GM12878 (cell line): ENCODE measurements around the gene AGBL4. TPM values are rescaled to one million over a fixed set of nuclear protein-coding genes. Genes with fewer than 3 reads are reported as not detected.

Source experiments
- ATAC-seq: fragments of 200-7000 bp; cut with Tn5 transposase; 3 replicates; pipeline ENCODE4 v1.9.1; 2020; ENCODE audit warnings: mild to moderate bottlenecking, moderate library complexity
- BruUV-seq: library from RNA; stranded (reverse); fragments of 400-500 nt; replicated peaks from 2 replicates; lab custom pipeline; 2021; lab: Mats Ljungman, UMichigan
- CTCF ChIA-PET: fragments of 300-600 bp; sonication (Branson Sonifier 250); formaldehyde crosslinking; extraction: SDS; loops from one replicate; lab custom pipeline; 2021; ENCODE audit warnings: inconsistent platforms; lab: Yijun Ruan, JAX
- POLR2A ChIA-PET: fragments of 350-600 bp; formaldehyde crosslinking; extraction: SDS; loops from one replicate; lab custom pipeline; 2021; ENCODE audit warnings: inconsistent platforms; lab: Charles Lee
- RAD21 ChIA-PET: fragments of 300-600 bp; sonication (Branson Sonifier 250); formaldehyde crosslinking; loops from one replicate; lab custom pipeline; 2023; ENCODE audit warnings: antibody characterized with exemption; ENCODE audit not compliant: unreplicated experiment; lab: Charles Lee
- SMC1A ChIA-PET: fragments of 300-600 bp; sonication (Branson Sonifier 250); formaldehyde crosslinking; loops from one replicate; lab custom pipeline; 2023; ENCODE audit not compliant: unreplicated experiment, uncharacterized antibody; lab: Charles Lee
- DNase-seq: peaks from one replicate; pipeline ENCODE4 v3.0.0-alpha.2; 2011; ENCODE audit warnings: low read depth, low spot score
- FAIRE-seq: peaks from 3 replicates; lab custom pipeline; 2011; peaks lifted over from hg19 to GRCh38; lab: Jason Lieb, UNC
- H2AFZ ChIP-seq: 2 replicates; pipeline ENCODE4 v1.6.0; 2011; ENCODE audit warnings: low read depth, low read length, control low read depth; ENCODE audit not compliant: control insufficient read depth
- H3K27ac ChIP-seq: 2 replicates; pipeline ENCODE4 v1.5.1; 2011; ENCODE audit warnings: control low read depth; ENCODE audit not compliant: control insufficient read depth, insufficient read depth
- H3K27me3 ChIP-seq, 2 experiments: replicated peaks in 1 of 2; 2 replicates each; pipeline versions ENCODE4 v1.6.0 to v1.6.1; 2011; ENCODE audit warnings: low read length in 1 of 2; ENCODE audit not compliant: control insufficient read depth in 2 of 2, insufficient read depth in 2 of 2
- H3K36me3 ChIP-seq, 2 experiments: 2 replicates each; pipeline ENCODE4 v1.5.1; 2011; ENCODE audit warnings: low read length in 1 of 2; ENCODE audit not compliant: control insufficient read depth in 2 of 2, insufficient read depth in 2 of 2
- H3K4me1 ChIP-seq: 2 replicates; pipeline ENCODE4 v1.6.1; 2011; ENCODE audit warnings: mild to moderate bottlenecking, low read length, moderate library complexity, mixed read lengths; ENCODE audit not compliant: control insufficient read depth, insufficient read depth
- H3K4me2 ChIP-seq: 2 replicates; pipeline ENCODE4 v1.6.0; 2011; ENCODE audit warnings: control low read depth; ENCODE audit not compliant: control insufficient read depth, insufficient read depth
- H3K4me3 ChIP-seq: fragments of 200-600 bp; sonication (generic); 2 replicates; pipeline ENCODE4 v1.5.1; 2016
- H3K79me2 ChIP-seq: 2 replicates; pipeline ENCODE4 v1.6.0; 2011; ENCODE audit warnings: low read length; ENCODE audit not compliant: control insufficient read depth, insufficient read depth
- H3K9ac ChIP-seq: 2 replicates; pipeline ENCODE4 v1.8.0; 2011; ENCODE audit warnings: low read length, control low read depth, mixed read lengths; ENCODE audit not compliant: control insufficient read depth, insufficient read depth
- H3K9me3 ChIP-seq: replicated peaks from 3 replicates; pipeline ENCODE4 v1.5.1; 2011; ENCODE audit warnings: mild to moderate bottlenecking, low read length; ENCODE audit not compliant: control insufficient read depth, insufficient read depth
- H4K20me1 ChIP-seq: 2 replicates; pipeline ENCODE4 v1.6.0; 2011; ENCODE audit not compliant: control insufficient read depth, insufficient read depth
- ASH2L ChIP-seq: fragments of 300-600, 200-600 bp; sonication (generic); IDR thresholded peaks from 2 replicates; pipeline ENCODE4 v1.6.1; 2017; ENCODE audit warnings: low read depth, mild to moderate bottlenecking, borderline replicate concordance
- CBX5 ChIP-seq: sonication (generic); IDR thresholded peaks from 2 replicates; pipeline ENCODE4 v1.6.1; 2016; ENCODE audit warnings: low read depth, moderate library complexity, mild to moderate bottlenecking, inconsistent platforms
- IRF5 ChIP-seq: fragments of 450-650 bp; IDR thresholded peaks from 2 replicates; pipeline ENCODE4 v1.6.1; 2017; ENCODE audit warnings: borderline replicate concordance
- MYC ChIP-seq: IDR thresholded peaks from 2 replicates; pipeline ENCODE4 v1.6.1; 2011; ENCODE audit warnings: mild to moderate bottlenecking, low read length, moderate library complexity, inconsistent platforms; ENCODE audit not compliant: insufficient read depth, insufficient replicate concordance, insufficient read length, severe bottlenecking
- NFYA ChIP-seq: IDR thresholded peaks from 2 replicates; pipeline ENCODE4 v1.6.1; 2011; ENCODE audit warnings: low read depth, mild to moderate bottlenecking, low read length, improper control_type of control experiment, borderline replicate concordance
- NKRF ChIP-seq: fragments of 450-650 bp; conservative IDR thresholded peaks from 2 replicates; pipeline ENCODE4 v1.6.1; 2017; ENCODE audit warnings: mild to moderate bottlenecking, moderate library complexity
- PKNOX1 ChIP-seq: fragments of 450-650 bp; IDR thresholded peaks from 2 replicates; pipeline ENCODE4 v1.6.1; 2016; ENCODE audit warnings: mild to moderate bottlenecking
- RELA ChIP-seq: fragments of 450-650 bp; IDR thresholded peaks from 2 replicates; pipeline ENCODE4 v1.8.0; 2014; ENCODE audit warnings: borderline replicate concordance; ENCODE audit not compliant: partially characterized antibody
- SUZ12 ChIP-seq: fragments of 200-600 bp; sonication (generic); IDR thresholded peaks from one replicate; pipeline ENCODE4 v1.6.1; 2018; ENCODE audit warnings: antibody characterized with exemption, mild to moderate bottlenecking; ENCODE audit not compliant: unreplicated experiment
- ZBTB11 ChIP-seq: fragments of 450-650 bp; formaldehyde crosslinking; IDR thresholded peaks from 2 replicates; pipeline ENCODE4 v1.5.0; 2022; ENCODE audit warnings: mild to moderate bottlenecking, missing genetic modification characterization
- WGBS: methylation state at CpG from one replicate; pipeline ENCODE4 v1.1.6; 2016; ENCODE audit warnings: low lambda C conversion rate; ENCODE audit not compliant: insufficient replicate concordance, insufficient coverage; ENCODE audit errors: missing lambda C conversion rate; 5-methylcytosine and 5-hydroxymethylcytosine counted together
- in situ Hi-C: fragments of 300-500 bp; cut with MboI; formaldehyde crosslinking; loops from 9 replicates; pipeline ENCODE4 v1.14.3; 2018; ENCODE audit warnings: mixed read lengths
- intact Hi-C: fragments of 100-400 bp; cut with micrococcal nuclease; formaldehyde crosslinking; loops from one replicate; pipeline ENCODE4 v1.14.2; 2022; ENCODE audit not compliant: unreplicated experiment
- polyA plus RNA-seq, 11 experiments: library from polyadenylated mRNA; depleted of rRNA in 4 of 11; unstranded in 6 of 11; stranded (reverse) in 5 of 11; fragments of >200 nt; fragmentation: Nextera tagmentation in 4 of 11; fragmentation: Illumina TruSeq in 1 of 11; extraction: Ambion mirVana in 4 of 11; extraction: Trizol in 1 of 11; gene quantifications; 1 replicate in 1 of 11; 2 replicates in 10 of 11; pipeline versions ENCODE4 v1.2.1 to v1.2.3, GENCODE V29; 2011 to 2016; ENCODE audit warnings: inconsistent platforms in 2 of 11, missing spikeins in 2 of 11, low read depth in 1 of 11
- total RNA-seq, 4 experiments: library from RNA; depleted of rRNA in 3 of 4; stranded (reverse); fragments of >200 nt in 3 of 4; fragmentation: Illumina TruSeq in 1 of 4; extraction: Trizol in 1 of 4; gene quantifications; 2 replicates each; pipeline versions ENCODE4 v1.2.1 to v1.2.3, GENCODE V29; 2013 to 2021

The AGBL4 gene
- total and polyA plus RNA-seq, 10 of the 15 experiments (the other 5 are each of a cell fraction or from before 2014, with no cell fraction given): 0.31 TPM; not detected in 9

GRCh38 chr1:48873944-48874343 lies 1149.8 kb downstream of the AGBL4 start:
- RAD21 ChIA-PET: no interaction called here
- in situ Hi-C loops: no loop called here

More at GRCh38 chr1:48873944-48874343, 1149.8 kb downstream of the AGBL4 start:
- FAIRE-seq: no peak
- intact Hi-C loops: no loop called here
- Histone ChIP-seq H3K9ac (no peak overlapping the region), H3K27ac (no peak overlapping the region)
- no peak for TF ChIP-seq ZBTB11 (CRISPR knock-in tag)
- TF ChIP-seq SUZ12: no peak
- TF ChIP-seq CBX5: no peak
- no peak for TF ChIP-seq PKNOX1
- TF ChIP-seq RELA: no peak
- TF ChIP-seq ASH2L: no peak
- no peak for TF ChIP-seq MYC
- TF ChIP-seq NFYA: no peak
- no peak for TF ChIP-seq NKRF
- no peak for TF ChIP-seq IRF5
- TF ChIP-seq, all 136 proteins: peak for 0
- POLR2A ChIA-PET: no interaction called here
- Histone ChIP-seq H3K4me1 (no peaks in the 10 kb centered on the region), H3K4me2 (no peak overlapping the region), H3K27me3 (no peaks in the 10 kb centered on the region), H3K4me3 (no peak overlapping the region), H3K36me3 (no peaks in the 10 kb centered on the region), H2AFZ (no peak overlapping the region), H4K20me1 (no peaks in the 10 kb centered on the region), H3K9me3 (no peaks in the 10 kb centered on the region), H3K79me2 (no peaks in the 10 kb centered on the region)
- CTCF ChIA-PET: no interaction called here
- SMC1A ChIA-PET: no interaction called here
- ATAC-seq (no peak), DNase-seq (no peak)
- WGBS: 33% methylated on average over 4 of the region's 4 CpGs
- BruUV-seq: no TSS peak
